Measurements from ENCODE around the gene WDR48. TPM values are rescaled to one million over a fixed set of nuclear protein-coding genes. Genes with fewer than 3 reads are reported as not detected.

WDR48 gene
- total RNA-seq, result 35.1 and 38.6 TPM in 2 replicates

- Mint-ChIP-seq H3K27ac (peak within 1 kb of the TSS; percentile 95), H3K4me3 (ENCODE audit: low read depth) (peak within 1 kb of the TSS; percentile 91), H3K27me3 (ENCODE audit: low read depth) (peaks cover 2% of the 10 kb centered on the region), H3K9me3 (no peaks in the 10 kb centered on the region), H3K4me1 (ENCODE audit: low read depth) (peaks cover 19% of the 10 kb centered on the region), H3K36me3 (ENCODE audit: low read depth) (no peaks in the 10 kb centered on the region)
- DNase-seq (ENCODE audit: low spot score), result peak; percentile 90
- intact Hi-C loops (cut with micrococcal nuclease), result loop anchor here (10.0 kb wide), 1 partner anchor 333 kb away; the partner anchor contains the start of gene SLC25A38
Measured at GRCh38 chr3:39051649-39052561, at the start of gene WDR48, which contains the start of gene SCN11A. TSS of gene WDR48 (plus strand) at chr3:39052016. CDS start at chr3:39052026, 10 bp downstream. TSS of gene SCN11A (minus strand) at chr3:39051944. CDS start at chr3:38950362, 101,582 bp downstream.

- no peak overlapping the region for H3K27ac Mint-ChIP-seq
- H3K27me3 Mint-ChIP-seq (ENCODE audit: low read depth), result peaks cover 20% of the 10 kb centered on the region
- no peaks in the 10 kb centered on the region for H3K9me3 Mint-ChIP-seq
- intact Hi-C loops (cut with micrococcal nuclease), result no loop called here
- no peak for DNase-seq (ENCODE audit: low spot score)
- H3K36me3 Mint-ChIP-seq (ENCODE audit: low read depth), result no peaks in the 10 kb centered on the region
- no peaks in the 10 kb centered on the region for H3K4me1 Mint-ChIP-seq (ENCODE audit: low read depth)
- H3K4me3 Mint-ChIP-seq (ENCODE audit: low read depth), result no peak overlapping the region
Measured at GRCh38 chr3:39005295-39005694, 46.5 kb upstream of the WDR48 start.

- intact Hi-C loops (cut with micrococcal nuclease), result no loop called here
- no peaks in the 10 kb centered on the region for H3K36me3 Mint-ChIP-seq (ENCODE audit: low read depth)
- no peaks in the 10 kb centered on the region for H3K4me1 Mint-ChIP-seq (ENCODE audit: low read depth)
- peaks cover 23% of the 10 kb centered on the region for H3K27me3 Mint-ChIP-seq (ENCODE audit: low read depth)
- H3K27ac Mint-ChIP-seq, result no peak overlapping the region
- H3K9me3 Mint-ChIP-seq, result no peaks in the 10 kb centered on the region
- no peak for DNase-seq (ENCODE audit: low spot score)
- H3K4me3 Mint-ChIP-seq (ENCODE audit: low read depth), result no peak overlapping the region
Measured at GRCh38 chr3:39011191-39011736, 40.6 kb upstream of the WDR48 start.

- H3K4me3 Mint-ChIP-seq (ENCODE audit: low read depth), result no peak overlapping the region
- H3K27ac Mint-ChIP-seq, result no peak overlapping the region
- peaks cover 18% of the 10 kb centered on the region for H3K27me3 Mint-ChIP-seq (ENCODE audit: low read depth)
- H3K4me1 Mint-ChIP-seq (ENCODE audit: low read depth), result no peaks in the 10 kb centered on the region
- H3K36me3 Mint-ChIP-seq (ENCODE audit: low read depth), result no peaks in the 10 kb centered on the region
- H3K9me3 Mint-ChIP-seq, result no peaks in the 10 kb centered on the region
- DNase-seq (ENCODE audit: low spot score), result no peak
- intact Hi-C loops (cut with micrococcal nuclease), result no loop called here
Measured at GRCh38 chr3:39013289-39013688, 38.5 kb upstream of the WDR48 start.

- Mint-ChIP-seq H3K27me3 (ENCODE audit: low read depth) (peaks cover 19% of the 10 kb centered on the region), H3K27ac (no peak overlapping the region), H3K4me3 (ENCODE audit: low read depth) (no peak overlapping the region), H3K4me1 (ENCODE audit: low read depth) (no peaks in the 10 kb centered on the region), H3K9me3 (no peaks in the 10 kb centered on the region), H3K36me3 (ENCODE audit: low read depth) (no peaks in the 10 kb centered on the region)
- intact Hi-C loops (cut with micrococcal nuclease), result no loop called here
- DNase-seq (ENCODE audit: low spot score), result no peak
Measured at GRCh38 chr3:39013921-39014509, 37.8 kb upstream of the WDR48 start.

- Mint-ChIP-seq H3K9me3 (no peaks in the 10 kb centered on the region), H3K36me3 (ENCODE audit: low read depth) (no peaks in the 10 kb centered on the region), H3K27me3 (ENCODE audit: low read depth) (peaks cover 19% of the 10 kb centered on the region), H3K4me3 (ENCODE audit: low read depth) (no peak overlapping the region), H3K4me1 (ENCODE audit: low read depth) (no peaks in the 10 kb centered on the region), H3K27ac (no peak overlapping the region)
- DNase-seq (ENCODE audit: low spot score), result no peak
- intact Hi-C loops (cut with micrococcal nuclease), result no loop called here
Measured at GRCh38 chr3:39015418-39015817, 36.4 kb upstream of the WDR48 start.

- peaks cover 11% of the 10 kb centered on the region for H3K27me3 Mint-ChIP-seq (ENCODE audit: low read depth)
- H3K9me3 Mint-ChIP-seq, result no peaks in the 10 kb centered on the region
- intact Hi-C loops (cut with micrococcal nuclease), result no loop called here
- DNase-seq (ENCODE audit: low spot score), result no peak
- H3K27ac Mint-ChIP-seq, result no peak overlapping the region
- no peaks in the 10 kb centered on the region for H3K36me3 Mint-ChIP-seq (ENCODE audit: low read depth)
- H3K4me1 Mint-ChIP-seq (ENCODE audit: low read depth), result no peaks in the 10 kb centered on the region
- H3K4me3 Mint-ChIP-seq (ENCODE audit: low read depth), result no peak overlapping the region
Measured at GRCh38 chr3:39019299-39019698, 32.5 kb upstream of the WDR48 start.

GRCh38 chr3:39021029-39021428 lies 30.8 kb upstream of the WDR48 start:
- Mint-ChIP-seq H3K27ac (no peak overlapping the region), H3K27me3 (ENCODE audit: low read depth) (peaks cover 9% of the 10 kb centered on the region), H3K9me3 (no peaks in the 10 kb centered on the region), H3K4me1 (ENCODE audit: low read depth) (no peaks in the 10 kb centered on the region), H3K36me3 (ENCODE audit: low read depth) (no peaks in the 10 kb centered on the region), H3K4me3 (ENCODE audit: low read depth) (no peak overlapping the region)
- intact Hi-C loops (cut with micrococcal nuclease), result no loop called here
- DNase-seq (ENCODE audit: low spot score), result no peak

- Mint-ChIP-seq H3K36me3 (ENCODE audit: low read depth) (no peaks in the 10 kb centered on the region), H3K9me3 (no peaks in the 10 kb centered on the region), H3K27me3 (ENCODE audit: low read depth) (peaks cover 9% of the 10 kb centered on the region), H3K4me1 (ENCODE audit: low read depth) (no peaks in the 10 kb centered on the region), H3K27ac (no peak overlapping the region), H3K4me3 (ENCODE audit: low read depth) (no peak overlapping the region)
- no peak for DNase-seq (ENCODE audit: low spot score)
- intact Hi-C loops (cut with micrococcal nuclease), result no loop called here
Measured at GRCh38 chr3:39021465-39022285, 30.1 kb upstream of the WDR48 start.

GRCh38 chr3:39022286-39022630 lies 29.6 kb upstream of the WDR48 start:
- Mint-ChIP-seq H3K4me1 (ENCODE audit: low read depth) (no peaks in the 10 kb centered on the region), H3K27me3 (ENCODE audit: low read depth) (peaks cover 6% of the 10 kb centered on the region), H3K4me3 (ENCODE audit: low read depth) (no peak overlapping the region), H3K36me3 (ENCODE audit: low read depth) (no peaks in the 10 kb centered on the region), H3K9me3 (no peaks in the 10 kb centered on the region), H3K27ac (no peak overlapping the region)
- intact Hi-C loops (cut with micrococcal nuclease), result no loop called here
- DNase-seq (ENCODE audit: low spot score), result no peak

- no peaks in the 10 kb centered on the region for H3K9me3 Mint-ChIP-seq
- H3K4me3 Mint-ChIP-seq (ENCODE audit: low read depth), result no peak overlapping the region
- intact Hi-C loops (cut with micrococcal nuclease), result no loop called here
- no peaks in the 10 kb centered on the region for H3K4me1 Mint-ChIP-seq (ENCODE audit: low read depth)
- H3K27me3 Mint-ChIP-seq (ENCODE audit: low read depth), result peaks cover 16% of the 10 kb centered on the region
- no peak for DNase-seq (ENCODE audit: low spot score)
- no peaks in the 10 kb centered on the region for H3K36me3 Mint-ChIP-seq (ENCODE audit: low read depth)
- H3K27ac Mint-ChIP-seq, result no peak overlapping the region
Measured at GRCh38 chr3:39024497-39024896, 27.3 kb upstream of the WDR48 start.

GRCh38 chr3:39025222-39025970 lies 26.4 kb upstream of the WDR48 start:
- no peak overlapping the region for H3K4me3 Mint-ChIP-seq (ENCODE audit: low read depth)
- no peak for DNase-seq (ENCODE audit: low spot score)
- peaks cover 22% of the 10 kb centered on the region for H3K27me3 Mint-ChIP-seq (ENCODE audit: low read depth)
- H3K36me3 Mint-ChIP-seq (ENCODE audit: low read depth), result no peaks in the 10 kb centered on the region
- intact Hi-C loops (cut with micrococcal nuclease), result no loop called here
- no peak overlapping the region for H3K27ac Mint-ChIP-seq
- H3K9me3 Mint-ChIP-seq, result no peaks in the 10 kb centered on the region
- H3K4me1 Mint-ChIP-seq (ENCODE audit: low read depth), result no peaks in the 10 kb centered on the region
